ENCODE measurements around the gene PLEKHG4.

Gene PLEKHG4

DNA sequence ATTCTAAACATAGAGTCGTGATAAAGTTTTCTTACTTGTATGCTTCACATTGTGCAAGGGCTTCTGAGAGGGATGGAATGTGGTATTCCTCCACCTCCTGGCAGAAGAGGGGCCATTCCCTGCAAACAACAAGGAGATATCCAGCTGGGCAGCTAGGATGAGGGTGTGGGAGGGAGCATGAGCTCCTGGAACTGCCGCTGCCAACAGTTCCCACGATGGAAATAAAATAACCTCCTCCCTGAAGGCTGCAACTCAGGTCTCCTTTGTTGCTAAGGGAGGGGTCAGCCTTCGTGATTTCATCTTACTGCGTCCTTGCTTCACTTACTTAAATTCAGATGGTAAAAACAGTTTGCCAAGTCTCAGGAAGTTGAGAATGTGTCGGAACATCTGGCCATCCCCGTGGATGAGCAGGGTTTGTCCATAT lies 15.6 kb downstream of the PLEKHG4 start:
- Histone ChIP-seq H3K36me3 (no peaks in the 10 kb centered on the region), H3K9me3 (no peaks in the 10 kb centered on the region), H3K4me3 (no peak overlapping the region), H3K4me1 (no peaks in the 10 kb centered on the region), H3K27ac (no peak overlapping the region), H3K27me3 (no peaks in the 10 kb centered on the region)
- intact Hi-C loops (cut with DNase I; ENCODE audit: low total_unique reads), result no loop called here
- DNase-seq, result no peak
- TF ChIP-seq, protein P1, sequence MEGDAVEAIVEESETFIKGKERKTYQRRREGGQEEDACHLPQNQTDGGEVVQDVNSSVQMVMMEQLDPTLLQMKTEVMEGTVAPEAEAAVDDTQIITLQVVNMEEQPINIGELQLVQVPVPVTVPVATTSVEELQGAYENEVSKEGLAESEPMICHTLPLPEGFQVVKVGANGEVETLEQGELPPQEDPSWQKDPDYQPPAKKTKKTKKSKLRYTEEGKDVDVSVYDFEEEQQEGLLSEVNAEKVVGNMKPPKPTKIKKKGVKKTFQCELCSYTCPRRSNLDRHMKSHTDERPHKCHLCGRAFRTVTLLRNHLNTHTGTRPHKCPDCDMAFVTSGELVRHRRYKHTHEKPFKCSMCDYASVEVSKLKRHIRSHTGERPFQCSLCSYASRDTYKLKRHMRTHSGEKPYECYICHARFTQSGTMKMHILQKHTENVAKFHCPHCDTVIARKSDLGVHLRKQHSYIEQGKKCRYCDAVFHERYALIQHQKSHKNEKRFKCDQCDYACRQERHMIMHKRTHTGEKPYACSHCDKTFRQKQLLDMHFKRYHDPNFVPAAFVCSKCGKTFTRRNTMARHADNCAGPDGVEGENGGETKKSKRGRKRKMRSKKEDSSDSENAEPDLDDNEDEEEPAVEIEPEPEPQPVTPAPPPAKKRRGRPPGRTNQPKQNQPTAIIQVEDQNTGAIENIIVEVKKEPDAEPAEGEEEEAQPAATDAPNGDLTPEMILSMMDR (IDR thresholded peaks at IDR 0.05), result no peak

GRCh38 chr16:67296420-67296819 lies 17.1 kb downstream of the PLEKHG4 start:
- H3K4me3 ChIP-seq, result no peak overlapping the region
- H3K27ac ChIP-seq, result no peak overlapping the region
- intact Hi-C loops (cut with DNase I; ENCODE audit: low total_unique reads), result no loop called here
- DNase-seq, result no peak
- TF ChIP-seq, protein P1 (IDR thresholded peaks at IDR 0.05), result no peak
- no peaks in the 10 kb centered on the region for H3K27me3 ChIP-seq
- peaks cover 0 to 3% (median 1%) of the 10 kb centered on the region in 4 donors for H3K4me1 ChIP-seq
- H3K36me3 ChIP-seq, result no peaks in the 10 kb centered on the region
- no peaks in the 10 kb centered on the region for H3K9me3 ChIP-seq

- Histone ChIP-seq H3K27ac (no peak overlapping the region), H3K27me3 (no peaks in the 10 kb centered on the region), H3K4me1 (peaks cover 0 to 5% (median 2%) of the 10 kb centered on the region in 4 donors), H3K4me3 (no peak overlapping the region), H3K9me3 (no peaks in the 10 kb centered on the region), H3K36me3 (no peaks in the 10 kb centered on the region)
- TF ChIP-seq, protein P1 (IDR thresholded peaks at IDR 0.05), result no peak
- intact Hi-C loops (cut with DNase I; ENCODE audit: low total_unique reads), result no loop called here
- DNase-seq, result peak in 1 of 2 donors; percentile 8
These were observed 18.9 kb downstream of the PLEKHG4 start for GRCh38 chr16:67298277-67298676.

DNA sequence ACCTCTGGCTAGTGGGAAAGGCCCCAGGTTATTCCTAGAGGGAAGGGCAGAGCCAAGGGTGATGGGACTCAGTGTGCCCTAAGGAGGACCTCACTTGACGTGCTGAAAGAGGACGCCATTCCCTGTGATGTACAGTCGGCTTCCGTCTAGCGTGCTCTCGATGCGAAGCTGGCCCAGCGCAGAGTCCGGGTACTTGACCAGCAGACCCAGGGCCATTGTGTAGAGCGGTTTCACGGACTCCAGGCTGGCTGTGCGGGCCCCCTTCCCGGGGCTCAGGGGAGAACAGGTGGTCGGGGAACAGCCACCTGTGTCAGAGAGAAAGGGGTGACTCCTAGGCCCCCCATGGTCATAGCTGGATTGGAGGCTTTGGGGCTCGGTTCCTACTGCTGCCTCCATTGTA lies 19.9 kb downstream of the PLEKHG4 start:
- Histone ChIP-seq H3K9me3 (no peaks in the 10 kb centered on the region), H3K27ac (no peak overlapping the region), H3K4me3 (no peak overlapping the region), H3K4me1 (peaks cover 0 to 5% (median 2%) of the 10 kb centered on the region in 4 donors), H3K36me3 (no peaks in the 10 kb centered on the region), H3K27me3 (no peaks in the 10 kb centered on the region)
- intact Hi-C loops (cut with DNase I; ENCODE audit: low total_unique reads), result no loop called here
- DNase-seq, result peak in 1 of 2 donors; percentile 60
- TF ChIP-seq, protein P1 (IDR thresholded peaks at IDR 0.05), result no peak

DNA sequence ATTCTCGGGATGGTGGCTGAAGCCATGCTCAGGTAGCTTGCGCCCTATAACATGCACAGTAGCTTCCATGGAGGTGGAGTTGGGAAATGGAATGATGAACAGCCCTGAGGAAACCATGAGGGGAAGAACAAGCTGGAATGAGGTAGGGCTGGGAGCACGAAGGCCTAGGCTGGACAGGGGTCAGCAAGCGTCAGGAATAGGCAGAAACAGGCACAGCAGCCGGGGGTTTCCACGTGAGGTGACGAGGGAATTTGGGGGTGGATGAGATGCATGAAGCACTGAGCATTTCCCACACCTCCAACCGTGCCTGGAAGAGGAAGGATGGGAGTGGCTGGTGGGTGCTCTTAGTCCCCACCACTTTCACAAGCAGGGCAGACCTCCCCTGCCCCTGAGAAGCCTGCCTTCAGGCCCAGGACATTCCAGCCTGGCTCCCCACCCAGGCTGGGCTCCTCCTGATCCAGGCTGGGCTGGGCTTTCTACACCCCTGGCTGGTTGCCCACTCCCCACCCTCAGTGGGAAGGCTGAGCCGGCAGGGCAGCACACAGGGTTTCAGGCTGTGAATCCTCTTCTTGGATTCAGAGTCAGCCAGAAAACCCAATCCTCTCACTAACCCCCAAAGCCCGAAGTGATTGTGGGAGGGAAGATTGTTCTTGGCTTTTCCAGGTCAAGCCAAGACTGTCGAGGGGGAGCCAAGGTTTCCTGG lies 21.9 kb downstream of the PLEKHG4 start:
- peak; percentile 71 to 75 for DNase-seq
- Histone ChIP-seq H3K4me3 (no peak overlapping the region), H3K27ac (peak overlapping the region in 1 of 2 donors; percentile 27), H3K27me3 (no peaks in the 10 kb centered on the region), H3K4me1 (peaks cover 0 to 5% (median 2%) of the 10 kb centered on the region in 4 donors), H3K36me3 (no peaks in the 10 kb centered on the region), H3K9me3 (no peaks in the 10 kb centered on the region)
- TF ChIP-seq, protein P1 (IDR thresholded peaks at IDR 0.05), result no peak
- intact Hi-C loops (cut with DNase I; ENCODE audit: low total_unique reads), result no loop called here
